ENCODE results near the gene IQGAP2. TPM values are rescaled to one million over a fixed set of nuclear protein-coding genes. Genes with fewer than 3 reads are reported as not detected.

The IQGAP2 gene
- total RNA-seq, 1 experiment from 2014 or later, result 0.59 TPM

- no peak for DNase-seq (ENCODE audit: low read depth, low spot score)
- ChIA-PET POLR2A (no interaction called here), CTCF (no interaction called here)
- Histone ChIP-seq H3K27me3 (ENCODE audit: control insufficient read depth, insufficient read depth, low read length) (no peaks in the 10 kb centered on the region; the same call in 1 of the 2 replicates), H3K4me3 (ENCODE audit: low read depth in 2 of 2, low read length in 2 of 2) (no peak overlapping the region), H3K27ac (ENCODE audit: low read length) (no peak overlapping the region), H3K4me1 (ENCODE audit: control insufficient read depth, insufficient read depth, low read length) (no peaks in the 10 kb centered on the region), H3K9me3 (ENCODE audit: control insufficient read depth, insufficient read depth, low read depth, low read length) (no peaks in the 10 kb centered on the region), H3K36me3 (ENCODE audit: control insufficient read depth, insufficient read depth, low read length) (no peaks in the 10 kb centered on the region)
- TF ChIP-seq TCF7L2 (IDR thresholded peaks at IDR 0.05; ENCODE audit: low read depth, low read length) (no peak), REST (IDR thresholded peaks at IDR 0.05; ENCODE audit: insufficient read depth in 1 of 2, low read depth in 2 of 2, low read length in 1 of 2) (no peak), POLR2AphosphoS5 (IDR thresholded peaks at IDR 0.05; ENCODE audit: low read depth, low read length) (no peak), CTCF (IDR thresholded peaks at IDR 0.05) (no peak), SIN3A (IDR thresholded peaks at IDR 0.05; ENCODE audit: borderline replicate concordance, insufficient read depth, low read depth, low read length) (no peak)
- in situ Hi-C loops (cut with HindIII; ENCODE audit: low pct_unique_long_range_greater_than_20kb, low sequenced_read_pairs), result no loop called here
- BruUV-seq (replicated peaks), result no TSS peak
- no peak for ATAC-seq
- intact Hi-C loops (cut with micrococcal nuclease; ENCODE audit: unreplicated experiment), result no loop called here
These were observed 80.8 kb downstream of the IQGAP2 start for GRCh38 chr5:76483881-76484280.

GRCh38 chr5:76485511-76485910 is 82.4 kb downstream of the IQGAP2 start:
- Histone ChIP-seq H3K27me3 (ENCODE audit: control insufficient read depth, insufficient read depth, low read length) (no peaks in the 10 kb centered on the region; the same call in 1 of the 2 replicates), H3K36me3 (ENCODE audit: control insufficient read depth, insufficient read depth, low read length) (no peaks in the 10 kb centered on the region), H3K4me1 (ENCODE audit: control insufficient read depth, insufficient read depth, low read length) (no peaks in the 10 kb centered on the region), H3K4me3 (ENCODE audit: low read depth in 2 of 2, low read length in 2 of 2) (no peak overlapping the region), H3K9me3 (ENCODE audit: control insufficient read depth, insufficient read depth, low read depth, low read length) (no peaks in the 10 kb centered on the region), H3K27ac (ENCODE audit: low read length) (no peak overlapping the region)
- ATAC-seq (no peak), DNase-seq (ENCODE audit: low read depth, low spot score) (no peak)
- TF ChIP-seq CTCF (IDR thresholded peaks at IDR 0.05) (no peak), REST (IDR thresholded peaks at IDR 0.05; ENCODE audit: insufficient read depth in 1 of 2, low read depth in 2 of 2, low read length in 1 of 2) (no peak), POLR2AphosphoS5 (IDR thresholded peaks at IDR 0.05; ENCODE audit: low read depth, low read length) (no peak), SIN3A (IDR thresholded peaks at IDR 0.05; ENCODE audit: borderline replicate concordance, insufficient read depth, low read depth, low read length) (no peak), TCF7L2 (IDR thresholded peaks at IDR 0.05; ENCODE audit: low read depth, low read length) (no peak)
- ChIA-PET POLR2A (no interaction called here), CTCF (no interaction called here)
- BruUV-seq (replicated peaks), result no TSS peak
- in situ Hi-C loops (cut with HindIII; ENCODE audit: low pct_unique_long_range_greater_than_20kb, low sequenced_read_pairs), result no loop called here
- intact Hi-C loops (cut with micrococcal nuclease; ENCODE audit: unreplicated experiment), result no loop called here
